Measurements from ENCODE around the gene LMLN.
"Not testable (repeated sequence)": the region's sequence is repeated elsewhere in the genome, so short reads cannot be mapped to it uniquely, and the experiment has no call there.

Gene LMLN

DNA sequence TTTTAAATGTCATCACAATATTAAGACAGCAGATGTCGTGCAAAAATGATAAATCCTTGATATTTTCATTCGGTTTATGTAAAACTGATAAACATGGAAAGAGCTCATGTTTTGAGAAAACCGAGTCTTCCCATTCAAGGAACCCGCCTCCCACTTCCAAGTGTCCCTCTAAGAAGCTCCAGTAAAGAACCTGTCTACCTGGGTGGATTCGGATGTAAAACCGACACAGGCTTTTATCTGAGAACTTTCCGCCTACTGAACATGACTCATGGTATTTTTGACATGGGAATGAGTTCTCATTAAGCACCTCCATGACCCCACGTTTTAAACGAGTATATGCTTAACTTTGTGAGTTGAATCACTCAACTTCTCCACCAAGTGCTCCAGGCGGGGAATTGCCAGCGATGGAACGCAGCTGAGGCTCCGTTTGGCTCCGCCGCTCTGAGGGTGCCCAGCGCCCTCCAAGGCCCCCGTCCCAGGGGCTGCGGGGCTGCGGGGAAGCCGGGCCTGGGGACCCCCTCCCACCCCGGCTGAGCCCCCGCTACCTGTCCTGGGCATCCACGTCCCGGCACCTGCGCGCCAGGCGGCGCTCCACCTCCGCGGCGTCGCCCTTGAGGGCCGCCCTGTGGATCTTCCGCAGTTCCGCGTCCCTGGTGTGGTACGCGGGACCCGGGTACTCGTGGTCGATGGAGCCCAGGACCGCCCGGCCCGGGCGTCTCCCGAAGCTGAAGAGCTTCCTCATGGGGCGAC is 119.9 kb downstream of the LMLN start:
- DNase-seq (ENCODE audit: low read depth, low spot score), result no peak

DNA sequence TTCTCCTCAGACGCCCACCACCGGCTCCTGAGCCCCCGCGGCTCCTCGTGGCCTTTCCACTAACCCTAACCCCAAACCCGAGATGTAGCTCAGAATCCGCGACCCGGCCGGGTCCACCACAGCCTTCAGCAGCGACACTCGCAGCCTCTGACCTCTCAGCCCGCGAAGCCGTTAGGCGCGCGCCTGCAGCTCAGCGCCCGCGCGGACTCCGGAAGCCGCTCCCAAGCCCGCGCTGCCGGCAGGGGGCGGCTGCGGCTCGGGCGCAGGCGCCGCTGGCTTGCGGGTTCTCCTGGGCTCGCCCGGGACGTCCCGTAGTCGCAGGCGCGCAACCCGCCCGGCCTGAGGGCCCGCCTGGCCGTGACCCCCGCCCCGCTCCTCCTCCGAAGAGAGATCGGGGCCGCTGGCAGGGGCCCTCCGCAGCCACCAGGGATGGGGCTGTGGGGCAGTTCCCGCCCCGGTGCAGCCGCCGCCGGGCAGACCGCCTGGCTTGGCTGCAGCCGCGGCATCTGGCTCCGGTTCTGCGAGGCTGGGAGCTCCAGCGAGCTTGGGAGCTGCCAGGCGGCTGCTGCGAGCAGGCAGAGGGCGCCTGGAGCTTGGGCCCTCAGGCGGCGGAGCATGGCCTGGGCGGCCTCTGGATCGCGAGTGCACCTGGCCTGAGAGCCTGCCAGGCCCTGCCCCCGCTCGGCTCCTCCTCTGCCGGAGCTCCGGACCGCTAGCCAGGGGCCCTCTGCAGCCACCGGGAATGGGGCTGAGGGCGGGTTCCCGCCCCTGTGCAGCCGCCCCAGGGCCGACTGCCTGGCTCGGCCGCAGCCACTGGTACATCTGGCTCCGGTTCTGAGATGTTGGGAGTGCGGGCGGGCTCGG is 120.7 kb downstream of the LMLN start:
- peak; percentile 61 for DNase-seq (ENCODE audit: low read depth, low spot score)

- no peak for DNase-seq (ENCODE audit: low read depth, low spot score)
These were observed 121.4 kb downstream of the LMLN start for GRCh38 chr3:198081421-198081844.

GRCh38 chr3:198082226-198082625 is 122.2 kb downstream of the LMLN start:
- not testable (repeated sequence) for DNase-seq (ENCODE audit: low read depth, low spot score)

- DNase-seq (ENCODE audit: low read depth, low spot score), result no peak
These were observed 128.5 kb downstream of the LMLN start for GRCh38 chr3:198088421-198088955.

GRCh38 chr3:198090795-198091332 is 130.8 kb downstream of the LMLN start:
- DNase-seq (ENCODE audit: low read depth, low spot score), result no peak

GRCh38 chr3:198092276-198092675 is 132.3 kb downstream of the LMLN start:
- DNase-seq (ENCODE audit: low read depth, low spot score), result no peak

DNA sequence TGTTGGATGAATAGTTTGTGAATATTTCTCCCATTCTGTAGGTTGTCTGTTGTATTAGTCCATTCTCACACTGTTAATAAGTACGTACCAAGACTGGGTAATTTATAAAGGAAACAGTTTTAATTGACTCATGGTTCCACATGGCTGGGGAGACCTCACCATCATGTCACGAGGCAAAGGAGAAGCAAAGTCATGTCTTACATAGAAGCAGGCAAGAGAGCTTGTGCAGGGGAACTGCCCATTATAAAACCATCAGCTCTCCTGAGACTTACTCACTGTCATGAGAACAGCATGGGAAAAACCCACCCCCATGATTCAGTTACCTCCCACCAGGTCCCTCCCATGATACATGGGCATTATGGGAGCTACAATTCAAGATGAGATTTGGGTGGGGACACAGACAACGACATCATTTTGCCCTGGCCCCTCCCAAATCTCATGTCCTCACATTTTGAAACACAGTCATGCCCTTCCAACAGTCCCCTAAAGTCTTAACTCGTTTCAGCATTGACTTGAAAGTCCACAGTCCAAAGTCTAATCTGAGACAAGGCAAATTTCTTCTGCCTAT is 133.2 kb downstream of the LMLN start:
- no peak for DNase-seq (ENCODE audit: low read depth, low spot score)

Measured in iPS DF 19.7 (cell line).